Measurements from ENCODE around the gene PKP4. TPM values are rescaled to one million over a fixed set of nuclear protein-coding genes. Genes with fewer than 3 reads are reported as not detected.
"Not testable (repeated sequence)": the region's sequence is repeated elsewhere in the genome, so short reads cannot be mapped to it uniquely, and the experiment has no call there.

PKP4 gene, protein sequence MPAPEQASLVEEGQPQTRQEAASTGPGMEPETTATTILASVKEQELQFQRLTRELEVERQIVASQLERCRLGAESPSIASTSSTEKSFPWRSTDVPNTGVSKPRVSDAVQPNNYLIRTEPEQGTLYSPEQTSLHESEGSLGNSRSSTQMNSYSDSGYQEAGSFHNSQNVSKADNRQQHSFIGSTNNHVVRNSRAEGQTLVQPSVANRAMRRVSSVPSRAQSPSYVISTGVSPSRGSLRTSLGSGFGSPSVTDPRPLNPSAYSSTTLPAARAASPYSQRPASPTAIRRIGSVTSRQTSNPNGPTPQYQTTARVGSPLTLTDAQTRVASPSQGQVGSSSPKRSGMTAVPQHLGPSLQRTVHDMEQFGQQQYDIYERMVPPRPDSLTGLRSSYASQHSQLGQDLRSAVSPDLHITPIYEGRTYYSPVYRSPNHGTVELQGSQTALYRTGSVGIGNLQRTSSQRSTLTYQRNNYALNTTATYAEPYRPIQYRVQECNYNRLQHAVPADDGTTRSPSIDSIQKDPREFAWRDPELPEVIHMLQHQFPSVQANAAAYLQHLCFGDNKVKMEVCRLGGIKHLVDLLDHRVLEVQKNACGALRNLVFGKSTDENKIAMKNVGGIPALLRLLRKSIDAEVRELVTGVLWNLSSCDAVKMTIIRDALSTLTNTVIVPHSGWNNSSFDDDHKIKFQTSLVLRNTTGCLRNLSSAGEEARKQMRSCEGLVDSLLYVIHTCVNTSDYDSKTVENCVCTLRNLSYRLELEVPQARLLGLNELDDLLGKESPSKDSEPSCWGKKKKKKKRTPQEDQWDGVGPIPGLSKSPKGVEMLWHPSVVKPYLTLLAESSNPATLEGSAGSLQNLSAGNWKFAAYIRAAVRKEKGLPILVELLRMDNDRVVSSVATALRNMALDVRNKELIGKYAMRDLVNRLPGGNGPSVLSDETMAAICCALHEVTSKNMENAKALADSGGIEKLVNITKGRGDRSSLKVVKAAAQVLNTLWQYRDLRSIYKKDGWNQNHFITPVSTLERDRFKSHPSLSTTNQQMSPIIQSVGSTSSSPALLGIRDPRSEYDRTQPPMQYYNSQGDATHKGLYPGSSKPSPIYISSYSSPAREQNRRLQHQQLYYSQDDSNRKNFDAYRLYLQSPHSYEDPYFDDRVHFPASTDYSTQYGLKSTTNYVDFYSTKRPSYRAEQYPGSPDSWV
- 42.4 TPM for total RNA-seq
- long read RNA-seq, partial matches to known transcripts, result 35 of 65 reads
- long read RNA-seq, other reads (novel, unspliced or antisense), result 29 of 65 reads

DNA sequence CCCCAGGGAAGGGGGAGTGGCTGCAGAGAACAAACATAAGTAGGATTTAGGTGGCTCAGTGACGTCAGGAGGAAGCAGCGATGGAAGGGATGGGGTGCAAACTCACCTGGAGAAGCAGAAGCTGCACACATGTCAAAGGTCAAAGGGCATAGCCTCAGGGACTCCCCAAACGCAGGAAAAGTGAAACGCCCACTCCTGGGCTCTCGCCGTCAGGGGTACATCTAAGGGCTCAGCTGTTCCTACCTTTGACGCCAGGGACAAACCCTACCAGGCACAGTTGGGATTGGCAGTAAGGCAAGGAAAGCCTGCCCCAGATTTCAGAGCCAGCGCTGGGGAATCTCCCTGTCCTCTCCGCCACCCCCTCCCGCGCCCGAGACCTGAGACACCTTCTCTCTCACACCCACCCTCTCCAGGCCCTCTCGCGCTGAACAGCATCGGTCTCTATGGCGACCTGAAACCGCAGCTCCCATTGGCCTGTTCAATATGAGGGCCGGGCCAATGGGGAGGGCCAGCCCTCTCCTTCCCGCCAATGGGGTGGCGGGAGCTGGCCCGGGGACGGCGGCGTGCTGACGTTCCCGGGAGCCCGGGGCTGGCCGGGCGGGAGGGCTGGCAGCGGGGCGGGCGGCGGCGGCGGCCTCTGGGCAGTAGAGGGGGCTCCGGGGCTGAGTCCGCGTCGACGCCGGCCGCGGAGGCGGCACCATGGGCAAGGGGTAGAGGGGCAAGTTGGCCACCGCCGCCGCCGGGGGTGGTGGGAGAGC lies at the start of gene PKP4, which contains the start of gene CCDC148:
Gene PKP4 (plus strand): TSS at position 644 of the 758 bp plus-strand sequence. CDS start 76,233 bp downstream, outside the sequence.
Gene CCDC148 (minus strand): TSS at position 445 of the 758 bp plus-strand sequence. CDS start 314 bp downstream, at position 131.
- peak; percentile 92 for DNase-seq (ENCODE audit: low spot score)

DNA sequence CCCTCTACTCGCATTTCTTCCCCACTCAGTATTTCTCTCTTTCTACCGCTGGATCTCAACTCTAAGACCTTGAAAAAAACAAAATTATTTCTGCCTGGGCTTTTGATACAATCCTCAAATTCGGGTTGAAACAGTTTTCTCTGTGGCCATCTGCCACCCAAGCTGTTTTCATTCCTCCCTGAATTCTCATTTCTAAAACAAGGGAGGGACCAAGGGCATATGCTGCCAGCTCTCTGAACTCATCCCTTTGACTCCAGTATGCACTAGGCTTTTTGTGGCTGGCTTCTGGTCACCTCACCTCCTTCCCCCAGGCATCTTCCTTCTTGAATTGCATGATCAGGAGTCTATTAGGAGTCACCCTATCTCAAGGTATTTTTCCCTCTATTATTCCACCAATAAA lies 49.7 kb upstream of the PKP4 start:
- DNase-seq (ENCODE audit: low spot score), result no peak

DNA sequence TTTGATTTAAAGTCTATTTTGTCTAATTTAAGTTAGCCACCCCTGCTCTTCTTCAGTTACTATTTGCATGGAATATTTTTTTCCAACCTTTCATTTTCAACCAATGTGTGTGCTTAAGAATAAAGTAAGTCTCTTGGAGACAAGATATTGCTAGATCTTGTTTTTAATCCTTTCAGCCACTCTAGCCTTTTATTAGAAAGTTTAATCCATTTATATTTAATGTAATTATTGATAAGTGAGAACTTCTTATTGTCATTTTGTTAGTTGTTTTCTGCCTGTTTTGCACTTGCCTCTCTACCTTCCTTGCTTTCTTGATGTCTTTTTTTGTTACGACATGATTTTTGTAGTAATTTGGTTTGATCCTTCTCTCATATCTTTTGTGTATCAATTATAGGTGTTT lies 46.6 kb upstream of the PKP4 start:
- no peak for DNase-seq (ENCODE audit: low spot score)

DNA sequence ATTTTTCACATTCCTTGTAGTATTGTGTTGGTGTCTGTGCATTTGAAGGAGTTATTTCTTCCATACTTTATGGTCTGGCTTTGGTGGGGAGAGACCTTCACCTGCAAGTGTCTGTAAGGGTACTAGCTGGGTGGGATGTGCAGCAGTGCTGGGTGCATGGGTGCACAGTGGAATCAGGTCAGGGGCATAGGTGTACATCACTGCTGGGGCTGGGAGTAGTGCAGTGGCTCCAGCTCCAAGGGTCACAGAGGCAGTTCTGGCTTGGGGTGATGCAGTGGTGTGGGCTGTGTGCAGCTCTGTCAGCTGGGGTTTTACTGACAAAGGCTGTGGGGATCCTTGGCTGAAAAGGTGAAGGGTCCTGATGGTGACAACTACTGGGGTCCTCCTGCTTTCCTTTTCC lies 45.0 kb upstream of the PKP4 start:
- DNase-seq (ENCODE audit: low spot score), result no peak

DNA sequence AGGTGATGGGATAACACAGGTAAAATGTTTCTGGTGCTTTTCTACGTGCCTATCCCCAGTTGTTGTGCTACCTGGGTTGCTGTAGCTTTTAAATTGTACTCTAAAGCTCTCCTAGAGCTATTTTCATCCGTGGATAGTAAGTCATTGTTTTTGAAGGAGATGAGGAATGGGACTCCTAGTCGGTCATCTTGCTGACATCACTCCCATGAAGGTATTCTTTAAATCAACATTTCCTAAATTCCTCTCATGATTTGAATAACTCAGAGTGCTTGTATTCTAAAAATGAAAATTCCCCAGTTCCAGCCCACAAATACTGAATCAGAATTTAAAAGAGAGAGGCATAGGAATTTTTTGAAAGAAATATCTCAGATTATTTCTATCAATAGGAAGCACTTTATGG lies 44.5 kb upstream of the PKP4 start:
- no peak for DNase-seq (ENCODE audit: low spot score)

DNA sequence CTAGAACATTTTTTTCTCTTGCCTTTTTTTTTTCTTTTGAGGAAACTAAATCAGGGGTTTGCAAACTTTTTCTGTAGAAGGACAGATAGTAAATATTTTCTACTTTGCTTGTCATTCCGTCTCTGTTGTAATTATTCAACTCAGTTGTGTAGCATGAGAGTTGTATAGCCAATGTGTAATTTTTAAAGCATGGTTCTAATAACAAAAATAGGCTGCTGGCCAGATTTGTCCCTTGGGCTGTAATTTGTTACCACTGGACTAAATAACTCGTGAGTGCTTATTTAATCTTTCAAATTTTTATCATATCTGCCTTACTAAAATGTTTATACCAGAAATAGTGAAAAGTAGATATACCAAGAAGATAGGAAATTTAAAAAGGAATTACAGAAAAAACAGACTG lies 43.2 kb upstream of the PKP4 start:
- DNase-seq (ENCODE audit: low spot score), result no peak

DNA sequence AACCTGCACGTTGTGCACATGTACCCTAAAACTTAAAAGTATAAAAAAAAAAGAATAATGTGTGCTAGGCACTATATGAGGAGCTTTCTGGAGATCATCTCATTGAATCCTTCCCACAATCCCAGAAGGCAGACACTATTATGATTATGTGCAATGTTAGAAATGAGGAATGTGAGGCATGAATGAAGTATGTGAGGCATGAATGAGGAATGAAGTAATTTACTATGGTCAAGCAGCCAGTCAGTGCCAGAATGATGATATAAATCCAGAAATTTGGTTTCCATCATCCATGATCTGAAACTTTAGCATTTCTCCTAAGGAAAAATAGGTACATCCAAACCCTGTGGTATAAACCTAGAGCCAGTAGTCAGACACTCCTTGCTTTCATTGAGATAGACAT lies 42.2 kb upstream of the PKP4 start:
- DNase-seq (ENCODE audit: low spot score), result no peak

DNA sequence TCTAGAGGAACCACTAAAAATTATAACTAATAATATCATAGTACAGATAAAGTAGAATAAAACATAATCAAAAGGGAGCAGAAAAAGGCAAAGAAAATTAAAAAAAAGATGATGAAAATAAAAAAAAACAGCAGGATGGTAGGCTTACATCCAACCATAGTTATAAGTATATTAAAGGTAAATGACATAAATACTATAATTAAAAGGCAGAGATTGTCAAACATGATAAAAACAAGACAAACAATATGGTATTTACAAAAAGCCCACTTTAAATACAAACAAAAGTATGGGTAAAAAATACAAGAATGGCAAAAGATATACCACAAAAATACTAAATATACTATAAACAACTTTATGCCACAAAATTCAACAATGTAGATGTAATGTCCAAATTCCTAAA lies 24.6 kb upstream of the PKP4 start:
- no peak for DNase-seq (ENCODE audit: low spot score)

DNA sequence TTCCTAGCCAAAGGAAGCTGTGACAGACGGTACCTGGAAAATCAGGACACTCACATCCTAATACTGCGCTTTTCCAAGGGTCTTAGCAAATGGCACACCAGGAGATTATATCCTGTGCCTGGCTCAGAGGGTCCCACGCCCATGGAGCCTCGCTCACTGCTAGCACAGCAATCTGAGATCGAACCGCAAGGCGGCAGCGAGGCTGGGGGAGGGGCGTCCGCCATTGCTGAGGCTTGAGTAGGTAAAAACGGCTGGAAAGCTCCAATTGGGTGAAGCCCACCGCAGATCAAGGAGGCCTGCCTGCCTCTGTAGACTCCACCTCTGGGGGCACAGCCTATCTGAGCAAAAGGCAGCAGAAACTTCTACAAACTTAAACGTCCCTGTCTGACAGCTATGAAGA lies 23.0 kb upstream of the PKP4 start:
- DNase-seq (ENCODE audit: low spot score), result not testable (repeated sequence)

DNA sequence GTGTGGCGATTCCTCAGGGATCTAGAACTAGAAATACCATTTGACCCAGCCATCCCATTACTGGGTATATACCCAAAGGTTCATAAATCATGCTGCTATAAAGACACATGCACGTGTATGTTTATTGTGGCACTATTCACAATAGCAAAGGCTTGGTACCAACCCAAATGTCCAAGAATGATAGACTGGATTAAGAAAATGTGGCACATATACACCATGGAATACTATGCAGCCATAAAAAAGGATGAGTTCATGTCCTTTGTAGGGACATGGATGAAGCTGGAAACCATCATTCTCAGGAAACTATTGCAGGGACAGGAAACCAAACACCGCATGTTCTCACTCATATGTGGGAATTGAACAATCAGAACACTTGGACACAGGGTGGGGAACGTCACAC lies 17.7 kb upstream of the PKP4 start:
- not testable (repeated sequence) for DNase-seq (ENCODE audit: low spot score)

DNA sequence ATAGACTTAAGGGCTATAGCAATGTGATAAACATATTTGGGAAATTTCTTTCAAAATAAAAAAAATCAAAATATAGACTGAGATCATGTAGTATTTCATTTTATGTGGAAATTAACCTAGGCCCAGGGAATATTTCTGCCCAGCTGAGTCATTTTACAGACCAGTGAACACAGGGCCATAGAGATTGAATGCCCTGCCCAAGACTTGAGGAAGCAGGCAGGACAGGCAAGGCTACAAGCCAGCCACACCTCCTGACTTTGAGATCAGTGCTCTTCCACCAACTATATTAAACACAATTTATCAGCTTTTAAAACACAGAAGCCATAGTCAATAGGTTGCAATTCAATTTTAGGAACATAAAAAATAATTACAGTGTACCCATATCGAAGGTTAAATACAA lies 13.1 kb upstream of the PKP4 start:
- DNase-seq (ENCODE audit: low spot score), result no peak

DNA sequence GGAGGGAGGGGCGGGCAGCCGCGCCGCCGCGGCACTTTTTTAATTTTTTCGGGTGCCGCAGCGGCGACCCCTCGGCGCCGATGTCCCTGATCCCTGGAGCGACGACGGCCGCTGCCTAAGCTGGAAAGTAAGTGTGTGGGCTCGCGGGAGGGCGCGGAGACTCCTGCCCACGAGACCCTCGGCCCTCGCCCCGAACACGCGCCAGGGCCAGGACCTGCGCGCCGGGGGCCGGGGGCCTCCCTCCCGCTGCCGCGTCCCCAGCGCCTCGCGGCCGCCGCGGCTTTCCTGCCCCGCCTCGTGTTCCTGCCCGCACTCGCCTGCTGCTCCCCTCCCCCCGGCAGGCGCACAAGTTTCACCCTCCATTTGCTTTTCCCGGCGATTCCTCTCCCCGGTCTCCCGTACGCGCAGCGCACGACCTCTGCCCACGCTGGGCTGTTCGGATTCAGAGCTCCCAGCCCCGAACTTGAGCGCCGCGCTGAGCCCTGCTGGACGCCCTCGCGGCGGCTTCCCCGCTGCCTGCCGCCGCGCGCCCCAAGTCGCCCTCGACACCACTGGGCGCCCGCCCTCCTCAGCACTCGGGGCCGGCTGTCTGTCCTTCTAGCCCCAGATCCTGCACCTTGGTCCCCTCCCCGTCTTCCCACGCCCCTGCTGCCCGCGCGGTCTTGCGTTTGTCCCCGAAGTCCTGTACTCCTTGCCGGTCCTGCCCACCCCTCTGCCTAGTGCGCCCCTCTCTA lies 507 bp downstream of the PKP4 start:
- peak; percentile 92 for DNase-seq (ENCODE audit: low spot score)

DNA sequence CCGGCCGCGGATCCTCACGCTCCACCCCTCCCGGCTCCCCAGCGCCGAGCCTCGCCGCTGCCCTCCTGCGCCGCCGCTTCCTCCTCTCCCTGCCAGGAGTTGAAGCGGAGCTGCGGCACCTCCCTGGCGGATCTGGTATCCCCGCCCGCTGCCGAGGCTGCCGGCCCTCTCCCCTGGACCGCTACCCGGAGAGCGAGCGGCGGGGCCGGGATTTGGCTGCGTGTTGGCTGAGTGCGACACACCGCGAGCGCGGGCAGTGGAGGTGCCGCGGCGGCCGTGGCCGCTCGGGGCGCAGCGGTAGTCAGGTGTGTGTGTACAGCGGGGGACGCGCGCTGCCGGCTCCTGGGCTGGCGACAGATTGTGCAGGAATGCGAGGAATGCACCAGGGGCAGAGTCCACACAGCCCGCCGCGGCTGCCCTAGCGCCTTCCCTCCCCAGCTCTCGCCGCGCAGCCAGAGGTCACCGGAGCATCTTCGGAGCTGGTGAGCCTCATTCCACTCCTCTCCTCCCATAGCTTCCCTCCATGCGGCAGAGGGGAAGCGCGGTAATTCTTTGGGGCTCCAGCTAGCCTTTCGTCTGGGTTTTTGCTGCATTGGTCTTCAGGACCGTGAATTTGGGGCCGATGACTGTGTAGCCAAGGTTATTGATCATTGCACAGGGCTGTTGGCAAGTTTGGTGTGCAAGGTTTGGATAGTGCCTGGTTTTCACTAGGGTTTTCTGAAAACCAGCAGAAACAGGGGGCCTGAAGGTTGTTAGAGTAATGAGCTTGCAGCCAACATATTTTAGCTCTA lies 1.3 kb downstream of the PKP4 start:
- DNase-seq (ENCODE audit: low spot score), result peak; percentile 92

DNA sequence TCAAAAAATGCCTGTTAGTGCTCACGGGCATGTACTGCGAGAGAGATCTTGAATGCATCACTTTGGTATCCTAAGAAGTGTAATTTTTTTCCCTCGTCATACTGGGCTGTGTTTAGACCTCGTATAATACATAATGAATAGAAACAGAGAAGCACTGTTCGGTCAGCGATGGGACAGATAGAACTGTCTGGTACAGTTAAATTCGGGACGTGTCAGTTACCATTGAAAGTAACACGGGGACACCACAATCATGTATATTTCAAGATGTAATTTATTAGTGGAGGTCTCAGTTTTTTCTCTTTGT lies 1.8 kb downstream of the PKP4 start:
- no peak for DNase-seq (ENCODE audit: low spot score)

DNA sequence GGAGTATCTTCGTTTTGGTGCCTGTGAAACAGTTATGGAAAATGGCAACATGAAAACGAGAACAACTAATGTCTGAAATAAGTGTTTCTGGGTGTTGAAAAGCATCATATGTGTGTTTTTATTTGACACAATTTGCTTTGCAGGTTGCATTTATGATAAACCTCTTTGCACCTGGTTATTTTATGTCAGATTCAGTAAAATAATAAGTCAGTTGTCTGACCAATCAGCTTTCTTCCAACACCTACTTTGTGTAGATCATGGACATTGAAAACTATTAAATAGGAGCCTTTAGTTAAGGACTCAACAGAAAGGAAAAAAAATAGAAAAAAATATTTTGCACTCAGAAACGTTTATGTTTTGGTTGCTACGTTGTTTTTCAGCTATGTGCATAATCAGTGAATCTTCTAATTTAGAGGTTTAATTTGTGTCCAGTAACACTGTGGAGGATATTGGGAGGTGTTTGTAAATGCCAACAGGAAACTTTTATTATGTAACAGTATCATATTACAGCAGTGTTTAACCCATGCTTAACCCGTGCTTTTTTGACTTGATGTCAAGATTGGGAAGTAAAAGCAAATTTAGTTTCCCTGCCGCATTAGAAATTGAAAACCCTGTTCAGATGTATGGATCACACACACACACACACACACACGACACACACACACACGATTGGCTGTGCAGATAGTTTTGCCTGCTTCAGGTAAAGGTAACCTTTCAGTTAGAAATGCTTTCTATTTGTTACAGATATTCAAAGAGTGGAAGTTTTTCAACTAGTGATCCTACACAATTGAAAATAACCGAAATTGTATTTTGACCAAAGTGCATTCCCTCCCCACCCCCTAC lies 2.6 kb downstream of the PKP4 start:
- DNase-seq (ENCODE audit: low spot score), result no peak

DNA sequence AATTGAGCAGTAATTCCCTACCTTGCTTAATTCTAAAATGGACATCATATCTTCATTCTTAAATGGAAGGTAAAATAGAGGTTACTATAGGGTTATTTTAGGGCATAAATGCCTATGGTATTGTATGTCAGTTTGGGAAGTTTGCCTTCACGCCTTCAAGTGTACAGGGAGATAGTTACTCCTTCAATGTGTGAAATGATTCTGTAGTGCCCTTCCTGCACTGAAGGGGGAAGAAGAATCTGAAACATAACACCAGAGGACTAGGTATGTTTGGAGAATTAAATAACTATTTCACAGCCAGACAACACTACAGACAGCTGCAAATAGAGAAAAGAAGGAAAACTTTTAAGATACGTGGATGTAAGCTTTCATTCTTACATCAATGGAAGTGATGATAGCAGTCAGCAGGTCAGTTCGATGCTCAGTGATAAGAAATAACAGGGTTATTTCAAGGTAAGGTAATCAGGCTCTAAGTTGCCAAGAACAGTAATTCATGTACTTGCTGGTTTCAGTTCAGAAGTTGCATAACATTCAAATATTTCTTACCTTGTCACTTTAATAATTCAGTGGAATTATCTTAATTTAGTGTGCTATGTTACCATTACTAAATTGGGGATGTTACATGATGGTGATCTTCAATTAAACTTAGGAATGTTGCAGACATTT lies 4.0 kb downstream of the PKP4 start:
- no peak for DNase-seq (ENCODE audit: low spot score)

DNA sequence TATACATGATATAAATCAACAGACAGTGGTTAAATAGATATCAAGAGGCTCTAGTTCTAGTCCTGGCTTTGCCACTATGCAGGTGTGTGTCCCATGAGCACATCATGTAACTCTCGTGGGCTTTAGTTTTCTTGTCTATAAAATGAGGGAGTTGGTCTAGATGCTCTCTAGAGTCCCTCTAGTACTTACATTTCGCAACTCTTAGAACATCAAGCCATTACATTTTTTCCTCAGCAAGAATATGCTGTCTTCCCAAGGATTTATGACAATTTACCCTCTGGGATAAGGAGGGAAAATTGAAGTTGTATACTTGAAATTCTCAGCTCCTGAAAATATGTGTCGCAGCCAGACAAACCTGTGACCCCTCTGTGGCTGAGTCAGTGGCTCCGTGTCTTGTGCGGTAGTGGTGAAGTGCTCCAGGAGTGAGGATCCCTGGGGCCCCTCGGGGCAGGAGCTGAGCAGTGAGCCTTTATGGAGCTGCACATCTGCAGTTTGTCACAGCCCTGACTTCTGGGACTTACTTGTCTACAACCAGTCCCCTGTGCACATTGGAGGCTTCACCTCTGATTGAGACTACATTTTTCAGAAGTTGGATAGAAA lies 6.8 kb downstream of the PKP4 start:
- DNase-seq (ENCODE audit: low spot score), result no peak

Measured in mesenteric fat pad (tissue), 1 donor.